Measurements from ENCODE around the gene ECHDC1.

DNA sequence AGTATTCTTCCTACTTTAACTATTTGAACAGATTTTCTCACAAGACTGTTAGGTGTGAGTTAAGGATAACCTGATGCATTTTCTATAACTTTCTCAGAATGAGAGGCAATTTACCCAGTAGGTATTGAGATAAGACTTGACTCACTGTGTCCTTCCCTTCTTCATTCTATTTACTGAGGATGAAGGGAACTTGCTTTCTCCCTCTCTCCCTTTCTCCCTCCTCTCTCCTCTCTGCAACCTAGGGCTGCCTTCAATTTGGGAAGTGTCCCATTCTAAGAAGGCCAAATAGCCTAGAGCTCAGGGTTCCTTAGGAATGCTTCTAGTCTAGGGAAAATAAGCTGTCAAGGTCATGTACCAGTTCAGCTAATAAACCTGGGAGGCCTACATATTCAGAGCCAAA is 3.2 kb downstream of the ECHDC1 start:
- TF ChIP-seq POLR2A (IDR thresholded peaks at IDR 0.05; ENCODE audit: control extremely low read depth in 1 of 2, low read depth in 2 of 2, low read length in 2 of 2) (no peak), EZH2 (IDR thresholded peaks at IDR 0.05; ENCODE audit: low read depth, low read length, severe bottlenecking) (no peak), SIX5 (IDR thresholded peaks at IDR 0.05; ENCODE audit: low read depth, low read length) (no peak), YY1 (IDR thresholded peaks at IDR 0.05; ENCODE audit: low read depth, low read length) (no peak), JUND (IDR thresholded peaks at IDR 0.05; ENCODE audit: low read length) (no peak), CTCF (IDR thresholded peaks at IDR 0.05; ENCODE audit: control extremely low read depth in 1 of 3, insufficient read depth in 1 of 3, low read depth in 1 of 3, low read length in 3 of 3) (no peak), EP300 (IDR thresholded peaks at IDR 0.05; ENCODE audit: borderline replicate concordance in 1 of 2, low read depth in 2 of 2, low read length in 2 of 2) (no peak), SIN3A (conservative IDR thresholded peaks at IDR 0.05 in 1 of 2, IDR thresholded peaks at IDR 0.05 in 1 of 2; ENCODE audit: low read depth in 1 of 2, low read length in 2 of 2) (no peak), GABPA (IDR thresholded peaks at IDR 0.05; ENCODE audit: borderline replicate concordance, insufficient read depth, low read length) (no peak), POLR2AphosphoS5 (IDR thresholded peaks at IDR 0.05; ENCODE audit: low read depth, low read length) (no peak), RFX5 (IDR thresholded peaks at IDR 0.05; ENCODE audit: borderline replicate concordance, low read depth, low read length) (no peak), TAF1 (IDR thresholded peaks at IDR 0.05; ENCODE audit: low read depth, low read length) (no peak), BACH1 (IDR thresholded peaks at IDR 0.05; ENCODE audit: low read length) (no peak)
